Cardiac muscle cell (in vitro differentiated cells and primary cell): ENCODE data around the gene MEI4. TPM values are rescaled to one million over a fixed set of nuclear protein-coding genes. Genes with fewer than 3 reads are reported as not detected.

Experiments used
- DNase-seq, 2 donors: peaks; one replicate each; pipeline versions ENCODE4 v3.0.0 to v3.0.0-alpha.2; 2010 to 2017; ENCODE audit warnings: low read depth in 1 of 2, low spot score in 1 of 2
- H3K27ac ChIP-seq: fragments of 200-600 bp; sonication (generic); 2 replicates; pipeline ENCODE4 v1.5.1; 2016
- H3K27me3 ChIP-seq: fragments of 200-600 bp; sonication (generic); 2 replicates; pipeline ENCODE4 v1.6.0; 2016; ENCODE audit warnings: control low read depth
- H3K36me3 ChIP-seq: fragments of 200-600 bp; sonication (generic); 2 replicates; pipeline ENCODE4 v1.5.1; 2016; ENCODE audit warnings: control low read depth
- H3K4me1 ChIP-seq: fragments of 200-600 bp; sonication (generic); 2 replicates; pipeline ENCODE4 v1.8.1; 2017; ENCODE audit warnings: low read depth, mild to moderate bottlenecking, mixed run types
- H3K4me3 ChIP-seq: fragments of 200-600 bp; sonication (generic); 2 replicates; pipeline ENCODE4 v1.5.1; 2016; ENCODE audit warnings: mild to moderate bottlenecking
- H3K9me3 ChIP-seq: fragments of 200-600 bp; sonication (generic); 2 replicates; pipeline ENCODE4 v1.5.1; 2017; ENCODE audit warnings: low read depth, mild to moderate bottlenecking, control low read depth
- polyA plus RNA-seq: library from polyadenylated mRNA; unstranded; fragments of >200 nt; fragmentation: Nextera tagmentation; extraction: Ambion mirVana; gene quantifications from 2 replicates; pipeline ENCODE4 v1.2.1, GENCODE V29; 2016
- total RNA-seq: library from RNA; depleted of rRNA; stranded (reverse); fragments of >200 nt; gene quantifications from 2 replicates; pipeline ENCODE4 v1.2.3, GENCODE V29; 2016
- TF ChIP-seq, protein P1 (sequence below): IDR thresholded peaks from 2 replicates; pipeline ENCODE4 v1.5.1; 2012; ENCODE audit warnings: low read depth, mild to moderate bottlenecking, low read length

Gene MEI4
- total and polyA plus RNA-seq, 2 experiments from 2014 or later, result 0.15 to 0.36 TPM

DNA sequence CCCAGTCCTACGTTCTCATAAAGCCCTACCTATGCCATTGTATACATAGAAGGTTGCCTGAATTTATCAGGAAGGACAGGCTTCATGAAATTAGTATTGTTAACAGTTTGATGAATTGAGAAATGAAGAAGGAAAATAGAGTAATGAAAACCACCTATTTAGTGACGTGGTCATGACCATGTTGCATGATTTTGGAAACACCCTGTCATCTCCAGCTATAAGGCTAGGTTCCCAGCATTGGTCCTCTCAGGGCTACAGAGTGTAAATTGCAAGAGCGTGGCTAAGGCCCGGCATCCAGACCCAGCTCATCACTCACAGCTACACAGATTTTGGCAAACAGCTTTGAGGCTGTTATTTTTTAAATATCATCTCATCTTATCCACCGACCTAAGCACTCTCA, 203.6 kb downstream of the MEI4 start:
- no peak overlapping the region for H3K4me3 ChIP-seq

DNA sequence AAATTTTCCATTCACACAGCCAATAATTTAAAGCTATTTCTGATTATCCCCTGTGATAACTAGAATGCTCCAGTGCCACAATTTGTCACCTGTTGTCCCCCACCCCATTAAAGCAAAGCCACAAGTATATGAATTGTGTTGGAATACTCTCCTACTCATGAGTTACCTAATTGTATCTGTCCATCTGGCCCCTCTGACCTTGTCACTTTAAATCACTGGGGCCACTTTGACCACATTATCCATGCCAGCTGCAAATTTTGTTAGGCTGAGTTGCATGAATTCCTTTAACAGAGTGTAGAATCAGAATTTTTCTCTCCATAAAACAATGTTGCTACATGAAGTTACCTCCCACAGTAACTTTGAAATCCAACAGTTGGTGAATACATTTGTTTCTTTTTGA, 204.6 kb downstream of the MEI4 start:
- Histone ChIP-seq H3K27me3 (no peaks in the 10 kb centered on the region), H3K36me3 (no peaks in the 10 kb centered on the region)
- DNase-seq, result no peak

More for the DNA sequence above, 203.6 kb downstream of the MEI4 start:
- H3K27me3 ChIP-seq, result no peaks in the 10 kb centered on the region
- TF ChIP-seq, protein P1, sequence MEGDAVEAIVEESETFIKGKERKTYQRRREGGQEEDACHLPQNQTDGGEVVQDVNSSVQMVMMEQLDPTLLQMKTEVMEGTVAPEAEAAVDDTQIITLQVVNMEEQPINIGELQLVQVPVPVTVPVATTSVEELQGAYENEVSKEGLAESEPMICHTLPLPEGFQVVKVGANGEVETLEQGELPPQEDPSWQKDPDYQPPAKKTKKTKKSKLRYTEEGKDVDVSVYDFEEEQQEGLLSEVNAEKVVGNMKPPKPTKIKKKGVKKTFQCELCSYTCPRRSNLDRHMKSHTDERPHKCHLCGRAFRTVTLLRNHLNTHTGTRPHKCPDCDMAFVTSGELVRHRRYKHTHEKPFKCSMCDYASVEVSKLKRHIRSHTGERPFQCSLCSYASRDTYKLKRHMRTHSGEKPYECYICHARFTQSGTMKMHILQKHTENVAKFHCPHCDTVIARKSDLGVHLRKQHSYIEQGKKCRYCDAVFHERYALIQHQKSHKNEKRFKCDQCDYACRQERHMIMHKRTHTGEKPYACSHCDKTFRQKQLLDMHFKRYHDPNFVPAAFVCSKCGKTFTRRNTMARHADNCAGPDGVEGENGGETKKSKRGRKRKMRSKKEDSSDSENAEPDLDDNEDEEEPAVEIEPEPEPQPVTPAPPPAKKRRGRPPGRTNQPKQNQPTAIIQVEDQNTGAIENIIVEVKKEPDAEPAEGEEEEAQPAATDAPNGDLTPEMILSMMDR, result no peak
- DNase-seq, result no peak
- no peak overlapping the region for H3K27ac ChIP-seq
- no peaks in the 10 kb centered on the region for H3K36me3 ChIP-seq
- H3K9me3 ChIP-seq, result no peaks in the 10 kb centered on the region
- no peaks in the 10 kb centered on the region for H3K4me1 ChIP-seq

DNA sequence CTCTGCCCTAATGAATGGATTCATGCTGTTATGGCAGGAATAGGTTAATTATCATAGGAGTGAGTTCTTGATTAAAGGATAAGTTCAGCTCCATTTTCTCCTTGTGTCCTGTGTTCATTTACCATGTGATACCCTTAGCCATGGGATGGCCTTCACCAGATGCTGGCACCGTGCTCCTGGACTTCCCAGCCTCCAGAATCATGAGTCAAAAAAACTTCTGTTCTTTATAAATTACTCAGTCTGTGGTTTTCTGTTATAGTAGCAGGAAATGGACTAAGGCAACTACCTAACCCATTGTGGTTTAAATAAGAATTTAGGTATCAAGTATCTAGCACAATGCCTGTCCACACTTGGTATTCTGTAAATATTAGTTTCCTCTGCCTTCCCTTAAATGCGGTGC, 223.5 kb downstream of the MEI4 start:
- Histone ChIP-seq H3K4me1 (peaks cover 4% of the 10 kb centered on the region), H3K9me3 (no peaks in the 10 kb centered on the region), H3K4me3 (no peak overlapping the region), H3K27ac (no peak overlapping the region), H3K27me3 (no peaks in the 10 kb centered on the region), H3K36me3 (no peaks in the 10 kb centered on the region)
- TF ChIP-seq, protein P1, result no peak
- DNase-seq, result no peak

More for the DNA sequence above, 204.6 kb downstream of the MEI4 start:
- H3K27ac ChIP-seq, result no peak overlapping the region
- H3K9me3 ChIP-seq, result no peaks in the 10 kb centered on the region
- H3K4me3 ChIP-seq, result no peak overlapping the region
- H3K4me1 ChIP-seq, result no peaks in the 10 kb centered on the region
- TF ChIP-seq, protein P1, result no peak

DNA sequence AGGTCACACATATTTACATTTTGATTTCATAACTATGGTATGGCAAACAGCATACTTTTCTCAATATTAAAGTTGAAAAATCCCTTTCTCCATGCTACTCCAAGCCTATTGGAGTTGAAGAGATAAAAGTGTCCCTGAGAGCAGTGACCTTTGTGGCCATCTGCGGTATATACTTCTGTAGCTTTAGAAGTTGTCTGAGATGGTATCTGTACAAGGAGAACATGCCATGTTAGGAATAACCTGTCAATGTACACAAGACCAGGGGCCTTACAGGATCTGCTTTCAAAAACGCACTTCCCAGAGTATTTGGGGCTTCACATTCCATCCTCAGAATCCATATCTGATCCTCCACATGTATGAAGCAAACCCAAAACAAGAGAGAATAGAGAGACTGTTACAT, 226.7 kb downstream of the MEI4 start:
- H3K4me3 ChIP-seq, result no peak overlapping the region
- no peaks in the 10 kb centered on the region for H3K36me3 ChIP-seq
- H3K27ac ChIP-seq, result no peak overlapping the region
- H3K9me3 ChIP-seq, result no peaks in the 10 kb centered on the region
- H3K27me3 ChIP-seq, result no peaks in the 10 kb centered on the region
- TF ChIP-seq, protein P1, result no peak
- DNase-seq, result no peak
- H3K4me1 ChIP-seq, result peaks cover 4% of the 10 kb centered on the region

DNA sequence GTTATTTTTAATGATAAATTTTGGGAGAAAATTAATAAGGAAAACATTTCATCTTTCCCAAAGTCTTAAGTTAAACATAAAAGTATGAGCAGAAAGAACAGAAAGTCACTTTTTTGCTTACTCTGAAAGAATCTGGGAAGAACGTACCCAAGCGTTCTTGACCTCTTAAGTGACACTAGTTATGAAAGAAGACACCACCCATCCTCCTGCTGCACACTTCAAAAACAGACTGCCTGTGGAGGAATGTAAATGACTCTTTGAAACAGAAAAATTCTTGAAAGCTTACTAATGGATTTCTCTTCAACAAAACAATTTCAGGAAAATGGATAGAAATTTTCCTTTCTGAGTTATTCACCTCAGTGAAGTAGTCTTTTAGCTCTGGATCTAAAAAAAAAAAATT, 227.7 kb downstream of the MEI4 start:
- no peaks in the 10 kb centered on the region for H3K36me3 ChIP-seq
- no peaks in the 10 kb centered on the region for H3K27me3 ChIP-seq
- DNase-seq, result no peak
- no peak overlapping the region for H3K27ac ChIP-seq
- H3K4me3 ChIP-seq, result no peak overlapping the region
- H3K4me1 ChIP-seq, result peaks cover 4% of the 10 kb centered on the region
- no peaks in the 10 kb centered on the region for H3K9me3 ChIP-seq
- TF ChIP-seq, protein P1, result no peak

DNA sequence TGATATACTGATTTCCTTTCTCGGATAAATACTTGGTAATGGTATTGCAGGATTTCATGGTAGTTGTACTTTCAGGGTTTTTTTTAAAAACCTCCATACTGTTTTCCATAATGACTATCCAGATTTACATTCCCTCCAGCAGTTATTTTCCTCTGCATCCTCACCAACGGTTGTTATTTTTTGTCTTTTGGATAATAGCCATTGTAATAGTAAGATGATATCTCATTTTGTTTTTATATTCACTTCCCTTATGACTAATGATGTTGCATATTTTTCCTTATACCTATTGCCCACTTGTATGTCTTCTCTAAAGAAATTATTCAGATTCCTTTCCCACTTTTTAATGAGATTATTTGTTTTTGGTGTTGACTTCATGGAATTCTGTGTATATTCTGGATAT, 231.0 kb downstream of the MEI4 start:
- Histone ChIP-seq H3K27ac (no peak overlapping the region), H3K9me3 (no peaks in the 10 kb centered on the region), H3K27me3 (no peaks in the 10 kb centered on the region), H3K4me1 (peaks cover 4% of the 10 kb centered on the region), H3K4me3 (no peak overlapping the region), H3K36me3 (no peaks in the 10 kb centered on the region)
- TF ChIP-seq, protein P1, result no peak
- no peak for DNase-seq
